ENCODE results near the gene ELF3. TPM values are rescaled to one million over a fixed set of nuclear protein-coding genes. Genes with fewer than 3 reads are reported as not detected.

Gene ELF3
- total and polyA plus RNA-seq, 2 of the 8 experiments (the other 6 are each of a cell fraction or from before 2014, with no cell fraction given) = 17.3 to 25.0 TPM

DNA sequence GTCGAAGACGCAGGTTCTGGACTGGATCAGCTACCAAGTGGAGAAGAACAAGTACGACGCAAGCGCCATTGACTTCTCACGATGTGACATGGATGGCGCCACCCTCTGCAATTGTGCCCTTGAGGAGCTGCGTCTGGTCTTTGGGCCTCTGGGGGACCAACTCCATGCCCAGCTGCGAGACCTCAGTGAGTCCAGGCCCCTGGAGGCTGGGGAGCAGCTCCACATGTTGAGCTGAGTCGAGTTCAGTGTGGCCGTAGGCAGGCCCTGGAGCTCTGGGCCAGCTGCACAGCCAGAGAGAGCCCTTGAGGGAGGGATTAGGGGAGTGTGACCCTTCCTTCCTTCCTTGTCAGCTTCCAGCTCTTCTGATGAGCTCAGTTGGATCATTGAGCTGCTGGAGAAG is 1.6 kb downstream of the ELF3 start (continued):
- TF ChIP-seq MAX (IDR thresholded peaks at IDR 0.05) (no peak), FOSL1 (IDR thresholded peaks at IDR 0.05; ENCODE audit: insufficient read depth, low read depth, low read length) (no peak), BRCA1 (IDR thresholded peaks at IDR 0.05; ENCODE audit: low read depth, low read length) (no peak), JUN (IDR thresholded peaks at IDR 0.05; ENCODE audit: low read depth, low read length) (no peak), TBP (IDR thresholded peaks at IDR 0.05; ENCODE audit: low read depth, low read length) (no peak), SIX5 (IDR thresholded peaks at IDR 0.05; ENCODE audit: low read depth, low read length) (no peak), TEAD4 (IDR thresholded peaks at IDR 0.05; ENCODE audit: low read depth, low read length) (no peak), RBBP5 (IDR thresholded peaks at IDR 0.05; ENCODE audit: borderline replicate concordance, low read depth, low read length) (no peak), E2F6 (IDR thresholded peaks at IDR 0.05) (no peak)
